H1 (cell line): ENCODE results near the gene MRGPRE. TPM values are rescaled to one million over a fixed set of nuclear protein-coding genes. Genes with fewer than 3 reads are reported as not detected.

Experiments
- BACH1 ChIP-seq: IDR thresholded peaks from 2 replicates; pipeline ENCODE4 v1.6.1; 2012; ENCODE audit warnings: low read length, improper control_type of control experiment
- HDAC6 ChIP-seq: IDR thresholded peaks from one replicate; pipeline ENCODE4 v1.7.1; 2012; ENCODE audit warnings: low read depth, mild to moderate bottlenecking, inconsistent platforms, low read length, moderate library complexity
- KDM1A ChIP-seq: fragments of 200-600, 300-600 bp; sonication (generic); IDR thresholded peaks from 2 replicates; pipeline ENCODE4 v1.7.1; 2016; ENCODE audit warnings: mild to moderate bottlenecking, low read length, borderline replicate concordance
- KDM5A ChIP-seq: fragments of 200-600 bp; IDR thresholded peaks from 2 replicates; pipeline ENCODE4 v1.7.1; 2012; ENCODE audit warnings: mild to moderate bottlenecking, low read length, inconsistent platforms, mixed read lengths
- NRF1 ChIP-seq: IDR thresholded peaks from 2 replicates; pipeline ENCODE4 v1.6.1; 2011; ENCODE audit warnings: mild to moderate bottlenecking, low read depth, low read length, improper control_type of control experiment
- polyA plus RNA-seq, 7 experiments: library from polyadenylated mRNA; depleted of rRNA in 3 of 7; stranded (reverse) in 5 of 7; unstranded in 2 of 7; fragments of >200 nt in 5 of 7; fragments of 200-250 nt in 2 of 7; gene quantifications; 1 replicate in 5 of 7; 2 replicates in 1 of 7; 4 replicates in 1 of 7; pipeline versions ENCODE4 v1.2.1 to v1.2.3, GENCODE V29; 2011 to 2013; ENCODE audit warnings: missing spikeins in 2 of 7, mixed read lengths in 2 of 7
- total RNA-seq: library from RNA; stranded (reverse); fragmentation: NEBNext Ultra II Directional; extraction: Animal tissue kit (Norgen Biotek cat#: 25700); gene quantifications from 2 replicates; pipeline ENCODE4 v1.2.1, GENCODE V29; 2021

Gene MRGPRE
- total and polyA plus RNA-seq, 2 of the 8 experiments (the other 6 are each of a cell fraction or from before 2014, with no cell fraction given) = not detected

DNA sequence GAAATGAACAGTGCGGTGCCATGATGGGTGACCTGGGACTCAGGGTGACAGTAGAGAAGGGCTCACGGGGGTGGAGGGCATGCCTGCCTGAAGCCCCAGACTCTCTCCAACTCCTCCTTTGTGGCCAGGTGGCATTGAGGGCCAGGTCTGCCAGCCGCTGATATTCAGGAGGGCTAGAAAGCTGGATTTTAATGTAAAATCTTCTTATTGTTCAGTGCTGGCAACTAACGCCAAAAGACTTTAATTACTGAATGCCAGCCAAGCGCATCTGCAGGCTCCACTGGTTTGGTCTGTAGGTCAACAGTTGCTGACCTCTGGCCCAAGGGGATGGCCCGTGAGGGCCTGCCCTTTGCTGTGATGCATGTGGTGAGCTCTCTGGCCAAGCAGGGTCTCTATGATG lies 23.9 kb downstream of the MRGPRE start (continued):
- TF ChIP-seq KDM1A = no peak
- TF ChIP-seq HDAC6 = no peak
- TF ChIP-seq BACH1 = no peak
- no peak for TF ChIP-seq KDM5A
- no peak for TF ChIP-seq NRF1
